GM18520 (cell line): ENCODE measurements around the gene CHN1.

ENCODE experiments used
- ATAC-seq: cut with Tn5 transposase; IDR thresholded peaks from one replicate; pipeline ENCODE4 v1.9.1; 2021; ENCODE audit not compliant: unreplicated experiment

Gene CHN1

DNA sequence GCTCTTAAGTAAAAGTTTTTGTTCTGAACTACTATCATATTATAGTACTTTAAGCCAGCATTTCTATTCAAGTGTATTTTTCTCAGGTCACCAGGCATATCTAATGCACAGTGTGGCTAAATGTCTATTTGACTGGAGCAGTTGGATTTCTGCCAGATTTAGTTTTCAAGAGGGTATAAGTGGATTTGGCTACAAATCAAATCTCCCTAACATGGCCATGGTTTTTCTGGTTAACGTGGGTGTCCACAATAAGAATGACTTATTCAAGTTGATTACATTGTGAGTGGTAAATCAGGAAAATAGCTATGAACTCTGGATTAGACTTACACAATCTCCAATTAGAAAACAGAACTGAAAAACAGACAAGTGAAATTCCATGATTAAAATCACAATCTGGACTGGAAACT, 5.7 kb upstream of the CHN1 start:
- no peak for ATAC-seq

DNA sequence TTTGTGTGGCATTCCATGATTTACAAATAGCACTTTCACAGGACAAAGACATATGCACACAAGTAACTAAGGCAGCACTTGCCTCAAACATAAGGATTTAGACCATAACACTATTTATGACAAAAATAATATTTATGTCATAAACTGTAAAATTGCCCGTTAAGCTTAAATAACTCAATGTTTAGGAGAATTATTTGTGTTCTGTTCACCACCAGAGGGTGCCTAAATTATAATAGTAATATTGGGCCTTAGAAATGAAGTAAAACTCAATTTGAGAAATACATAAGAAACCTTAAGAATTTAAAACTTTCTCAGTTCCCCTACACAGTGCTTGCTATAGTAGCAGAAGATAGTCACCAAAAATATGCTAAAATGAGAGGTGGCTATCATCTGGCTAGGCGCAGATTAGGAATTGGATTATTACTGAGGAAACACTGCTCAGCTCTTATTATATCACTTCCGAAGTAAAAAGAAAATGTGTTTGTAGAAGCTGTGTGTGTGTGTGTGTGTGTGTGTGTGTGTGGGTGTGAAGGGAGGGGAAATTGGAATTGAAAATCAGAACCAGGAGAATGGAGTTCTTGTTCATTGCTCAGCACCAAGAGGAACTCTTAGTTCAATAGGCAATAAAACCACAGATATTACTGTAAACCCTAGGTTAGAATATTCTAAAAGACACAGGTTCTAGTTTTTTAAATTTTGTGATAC, 4.9 kb upstream of the CHN1 start:
- no peak for ATAC-seq

DNA sequence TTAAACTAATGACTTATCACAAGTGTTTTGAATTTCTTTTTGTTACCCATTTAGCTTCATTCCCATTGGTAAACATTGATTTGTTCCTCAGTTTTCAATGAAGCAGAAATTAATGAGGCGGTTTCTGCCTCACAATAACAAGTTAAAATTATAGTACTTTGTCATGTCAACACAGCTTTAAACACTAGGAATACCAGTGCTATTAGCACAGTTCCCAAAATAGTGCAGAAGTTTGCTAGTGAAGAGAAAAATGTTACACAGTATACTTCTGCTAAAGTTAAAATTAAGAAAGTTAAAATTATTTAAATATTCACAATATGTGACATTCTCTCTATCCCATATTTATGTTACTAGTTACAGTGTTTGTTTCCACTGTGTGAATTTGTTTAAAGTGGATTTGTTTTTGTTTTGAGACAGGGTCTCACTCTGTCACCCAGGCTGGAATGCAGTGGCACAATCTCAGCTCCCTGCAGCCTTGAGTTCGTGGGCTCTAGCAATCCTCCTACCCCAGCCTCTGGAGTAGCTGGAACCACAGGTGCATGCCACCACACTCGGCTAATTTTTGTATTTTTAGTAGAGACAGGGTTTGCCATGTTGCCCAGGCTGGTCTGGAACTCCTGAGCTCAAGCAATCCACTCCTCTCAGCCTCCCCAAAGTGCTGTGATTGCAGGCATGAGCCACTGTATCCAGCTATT, 3.8 kb upstream of the CHN1 start:
- ATAC-seq = no peak

DNA sequence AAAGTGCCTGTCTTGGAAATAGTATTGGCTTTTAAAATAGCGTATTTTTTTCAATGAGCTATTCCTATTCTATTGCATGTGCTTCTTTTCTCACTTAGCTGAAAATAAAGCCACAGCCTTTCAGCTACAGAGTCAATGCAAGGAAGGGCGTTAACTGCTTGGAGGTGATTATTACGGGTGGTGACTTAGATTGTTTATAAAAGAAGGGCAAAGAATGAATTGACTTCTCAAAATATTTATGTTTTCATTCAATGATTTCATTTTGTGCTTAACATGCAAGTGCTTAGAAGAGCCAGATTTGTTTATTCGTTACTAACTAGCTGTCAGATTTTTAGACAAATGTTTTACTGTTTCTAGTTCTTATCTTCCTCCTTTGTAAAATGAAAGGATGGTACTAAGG, 2.8 kb upstream of the CHN1 start:
- no peak for ATAC-seq

DNA sequence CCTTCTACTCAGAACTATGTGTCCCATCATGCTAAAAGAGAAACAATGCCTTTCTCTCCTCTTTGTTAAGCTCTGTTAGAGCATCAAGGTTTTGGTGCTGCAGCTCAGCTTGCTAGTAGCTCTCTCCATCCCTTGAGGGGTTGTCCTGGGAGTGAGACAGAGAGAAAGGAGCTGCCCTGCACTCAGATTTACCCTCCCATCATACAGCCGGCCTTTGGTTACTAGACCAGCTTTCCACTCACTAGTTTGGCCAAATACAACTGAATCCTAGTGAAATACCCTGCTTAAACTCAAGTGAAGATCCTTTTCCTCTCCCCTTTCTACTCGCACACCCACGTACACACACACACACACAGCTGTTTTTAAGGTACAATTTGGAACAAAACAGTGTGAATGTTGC, 2.3 kb upstream of the CHN1 start:
- ATAC-seq = no peak

DNA sequence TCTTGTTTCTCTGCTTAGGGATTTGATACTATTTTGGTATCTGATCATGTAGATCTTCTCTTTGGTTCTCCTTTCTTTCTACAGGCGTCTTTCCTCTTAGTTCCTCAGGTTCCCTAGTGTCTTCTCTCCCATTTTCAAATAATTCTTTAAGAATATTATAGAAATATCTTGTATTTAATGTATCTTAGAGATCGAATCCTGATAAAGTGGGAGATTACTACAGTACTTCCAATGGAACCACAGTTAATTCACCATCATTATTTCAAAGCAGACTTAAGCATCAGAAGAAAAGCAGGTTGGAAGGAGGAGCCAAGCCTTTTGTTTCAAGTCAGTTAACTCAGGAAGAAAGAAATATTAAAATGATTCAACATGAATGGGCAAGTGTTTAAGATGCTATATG, 1.1 kb upstream of the CHN1 start:
- ATAC-seq = no peak

DNA sequence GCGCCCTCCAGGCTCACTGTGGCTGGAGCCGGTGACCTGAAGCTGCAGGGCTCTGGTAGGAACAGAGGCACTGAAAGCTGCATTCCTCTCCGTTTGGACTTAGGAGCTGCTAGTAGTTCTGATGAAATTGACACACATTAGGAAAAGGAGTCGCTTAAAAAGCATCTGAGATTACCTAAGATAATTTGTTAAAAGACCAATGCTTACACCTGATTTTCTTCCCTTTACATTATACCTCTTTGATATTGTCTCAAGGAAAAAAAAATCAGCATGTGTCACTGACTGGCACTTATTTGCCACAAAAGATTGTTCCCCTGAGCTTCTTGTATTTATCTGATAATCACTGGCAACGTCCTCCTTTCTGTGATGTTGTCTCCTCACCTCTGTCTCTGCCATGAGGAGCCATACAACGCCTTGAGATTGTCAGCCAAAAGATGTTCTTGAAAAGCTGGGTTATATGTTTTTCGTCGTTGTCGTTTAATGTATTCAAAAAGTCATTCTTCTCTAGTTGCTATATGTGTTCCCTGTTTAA, 618 bp upstream of the CHN1 start:
- ATAC-seq = no peak

DNA sequence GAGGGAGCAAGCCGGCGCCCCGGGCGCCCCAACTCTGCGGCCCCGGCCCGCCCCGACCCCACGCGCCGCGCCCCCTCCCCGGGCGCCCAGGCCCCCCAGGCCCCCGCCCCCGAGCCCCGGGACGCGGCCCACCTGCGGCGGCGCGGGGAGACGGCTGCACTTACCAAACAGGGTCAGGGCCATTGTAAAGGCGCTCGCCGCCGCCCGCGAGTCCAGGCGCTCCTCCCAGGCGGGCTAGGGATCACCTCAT, 526 bp downstream of the CHN1 start:
- no peak for ATAC-seq

DNA sequence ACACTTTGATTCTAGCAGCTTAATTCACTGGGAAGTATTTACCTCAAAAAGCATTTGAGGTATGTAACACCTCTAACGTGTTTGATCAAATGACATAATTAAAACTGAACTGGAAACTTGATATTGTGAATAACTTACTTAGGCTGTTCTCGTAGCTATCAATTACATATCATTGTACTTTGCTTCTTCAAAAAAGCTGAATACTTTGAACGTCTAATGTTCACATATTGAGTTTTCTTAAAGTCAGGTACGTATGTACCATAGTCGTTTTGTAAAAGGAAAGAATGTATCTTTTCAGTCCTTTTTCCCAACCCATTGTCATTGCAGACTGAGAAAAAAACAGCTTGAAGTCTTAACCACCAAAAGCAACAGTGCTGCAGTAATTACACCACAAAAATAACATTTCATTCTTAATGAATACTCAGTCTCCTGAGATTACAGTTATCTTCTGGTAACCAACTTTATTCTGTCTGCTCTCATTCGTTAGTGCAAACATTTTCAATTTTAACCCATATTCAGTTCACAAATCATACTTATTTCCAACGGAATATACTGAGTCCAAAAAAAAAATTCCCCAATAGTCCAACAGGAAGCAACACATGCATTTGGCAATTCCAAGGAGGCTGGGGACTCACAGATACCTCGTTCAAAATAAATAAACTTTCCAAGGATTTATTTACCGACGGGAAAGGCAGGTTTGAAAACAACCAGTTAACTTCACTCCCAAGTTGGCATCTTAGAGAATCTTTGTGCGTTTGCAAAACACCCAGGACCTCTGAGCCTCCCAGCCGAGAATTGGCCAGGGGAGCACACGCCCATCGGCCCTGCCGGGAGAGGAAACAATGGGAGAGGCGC, 1.1 kb downstream of the CHN1 start:
- no peak for ATAC-seq

DNA sequence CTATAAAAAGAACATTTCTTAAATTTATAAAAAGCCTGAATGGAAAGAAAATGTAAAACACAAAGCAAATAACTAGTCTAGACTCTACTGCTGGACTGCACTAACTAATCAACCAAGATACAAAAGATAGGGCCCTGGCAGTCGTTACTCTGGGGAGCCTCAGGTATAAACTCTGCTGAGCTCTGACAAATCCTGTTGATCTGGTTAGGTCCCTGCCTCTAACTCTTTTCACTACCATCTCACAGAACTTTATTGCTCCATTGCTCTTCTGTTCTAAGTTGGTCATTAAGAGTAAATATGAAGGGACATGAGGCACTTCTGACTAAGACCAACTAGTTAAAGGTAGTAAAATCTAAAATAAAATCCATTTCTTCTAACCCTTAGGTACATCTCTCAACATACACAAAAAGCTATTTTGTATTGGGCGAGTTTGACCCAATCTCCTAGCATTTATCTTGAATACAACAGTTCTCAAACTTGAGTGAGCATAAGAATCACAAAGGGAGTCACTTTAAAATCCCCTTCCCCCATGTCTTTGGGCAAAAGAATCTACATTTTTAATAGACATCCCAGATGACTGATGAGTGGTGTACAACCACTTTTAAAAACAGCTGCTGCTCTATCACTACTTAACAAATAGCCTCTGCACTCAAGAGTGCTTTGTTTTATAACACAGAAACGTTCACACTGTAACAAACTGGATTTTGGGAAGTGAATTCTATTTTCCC, 2.5 kb downstream of the CHN1 start:
- no peak for ATAC-seq

DNA sequence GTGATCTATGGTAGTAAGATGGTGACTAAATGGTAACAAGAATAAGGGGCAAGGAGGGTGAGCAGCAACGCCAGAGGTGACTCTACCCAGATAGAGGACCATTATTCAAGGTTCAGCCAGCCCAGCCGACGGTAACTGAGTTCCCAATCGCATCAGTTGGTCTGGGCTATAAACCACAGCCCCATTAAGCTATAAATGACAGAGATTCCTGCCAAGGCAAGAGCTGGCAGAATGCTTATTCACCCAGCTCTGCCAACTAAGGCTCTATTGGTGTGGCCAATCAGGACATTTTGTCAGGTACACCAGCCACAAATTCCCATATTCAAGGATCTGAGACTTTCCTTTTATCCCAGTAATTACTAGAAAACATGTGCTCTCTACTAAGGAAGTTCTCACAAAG, 3.6 kb downstream of the CHN1 start:
- ATAC-seq = no peak

DNA sequence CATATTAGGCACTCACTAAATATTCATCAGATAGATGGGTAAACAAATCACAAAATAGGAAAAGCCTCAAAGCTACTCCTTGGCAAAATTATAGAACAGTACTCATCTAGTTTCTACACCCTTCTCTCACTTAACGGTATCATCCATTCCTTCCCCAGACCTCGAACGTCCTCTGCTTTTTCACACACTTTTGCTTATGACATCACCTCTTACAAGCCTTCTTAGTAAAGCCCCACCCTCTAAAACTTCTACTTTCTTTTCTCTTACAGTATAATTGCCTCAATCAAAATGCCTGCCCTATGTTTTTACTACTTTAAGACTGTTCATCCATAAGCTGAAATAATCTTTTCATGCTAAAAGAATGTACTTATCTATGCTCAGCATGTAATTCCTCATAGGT, 8.1 kb downstream of the CHN1 start:
- no peak for ATAC-seq

DNA sequence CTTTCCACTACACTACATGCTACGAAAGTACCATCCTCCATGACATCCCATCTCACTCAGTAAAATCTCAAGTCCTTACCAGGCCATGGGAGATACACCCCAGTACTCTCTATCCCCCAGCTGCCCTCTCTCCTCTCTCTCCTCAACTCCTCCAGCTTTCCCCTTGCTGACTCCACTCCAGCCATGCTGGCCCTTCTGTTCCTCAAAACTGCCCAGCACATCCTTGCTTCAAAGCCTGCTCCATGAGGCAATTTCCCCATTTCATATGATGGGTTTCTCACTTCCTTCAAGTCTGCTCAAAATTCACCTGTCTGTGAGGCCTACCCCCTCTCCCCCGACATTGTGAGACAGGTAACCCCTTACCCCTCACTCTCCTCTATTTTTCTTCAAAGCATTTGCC, 8.6 kb downstream of the CHN1 start:
- no peak for ATAC-seq

DNA sequence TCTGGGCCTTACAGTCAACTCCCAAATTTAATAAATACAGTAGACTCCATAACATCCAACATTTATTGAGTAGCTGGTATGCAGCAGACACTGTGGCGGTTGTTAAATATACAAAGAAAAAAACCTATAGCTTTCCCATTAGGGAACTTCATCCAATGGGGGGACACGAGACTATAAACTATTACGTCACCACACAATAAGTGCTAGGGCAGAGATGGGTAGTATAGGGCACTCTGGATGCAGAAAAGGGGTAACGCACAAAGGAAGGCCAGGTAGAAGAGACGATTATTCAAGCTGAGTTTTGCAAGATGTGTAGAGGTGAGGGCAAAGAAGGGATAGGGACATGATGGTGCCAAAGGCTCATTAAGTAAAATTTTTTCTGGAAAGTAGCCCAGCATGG, 10.8 kb downstream of the CHN1 start:
- no peak for ATAC-seq

DNA sequence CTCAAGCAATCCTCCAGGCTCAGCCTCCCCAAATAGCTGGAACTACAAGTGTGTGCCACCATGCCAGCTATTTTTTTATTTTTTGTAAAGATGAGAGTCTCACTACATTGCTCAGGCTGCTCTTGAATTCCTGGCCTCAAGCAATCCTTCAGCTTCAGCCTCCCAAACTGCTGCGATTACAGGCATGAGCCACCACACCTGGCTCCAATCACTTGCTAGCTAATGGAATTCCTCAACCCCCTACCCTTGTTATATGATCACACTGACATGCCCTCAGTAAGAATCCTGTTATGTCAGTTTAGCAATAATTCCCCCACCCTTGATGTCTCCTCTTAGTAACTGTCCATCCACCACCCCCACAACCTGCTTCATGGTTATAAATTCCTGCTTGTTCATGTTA, 12.3 kb downstream of the CHN1 start:
- no peak for ATAC-seq

DNA sequence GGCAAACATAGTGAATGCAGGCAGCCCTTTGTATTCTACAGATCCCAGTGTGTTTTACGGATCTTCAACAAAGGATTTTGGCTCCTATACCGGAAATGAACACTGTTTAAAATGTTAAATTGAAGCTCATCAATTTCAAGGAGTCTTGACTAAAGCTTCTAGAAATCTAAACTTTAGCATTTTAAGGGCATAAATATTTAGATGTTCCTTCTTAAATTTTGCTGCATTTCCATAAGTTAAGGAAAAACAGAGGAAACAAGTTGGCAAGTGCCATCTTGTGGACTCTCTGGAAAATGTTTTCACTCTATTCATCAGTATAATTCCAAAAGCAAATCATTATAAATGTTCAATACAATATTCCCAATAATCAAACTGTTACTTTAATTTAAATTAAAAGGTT, 19.6 kb downstream of the CHN1 start:
- ATAC-seq = no peak

DNA sequence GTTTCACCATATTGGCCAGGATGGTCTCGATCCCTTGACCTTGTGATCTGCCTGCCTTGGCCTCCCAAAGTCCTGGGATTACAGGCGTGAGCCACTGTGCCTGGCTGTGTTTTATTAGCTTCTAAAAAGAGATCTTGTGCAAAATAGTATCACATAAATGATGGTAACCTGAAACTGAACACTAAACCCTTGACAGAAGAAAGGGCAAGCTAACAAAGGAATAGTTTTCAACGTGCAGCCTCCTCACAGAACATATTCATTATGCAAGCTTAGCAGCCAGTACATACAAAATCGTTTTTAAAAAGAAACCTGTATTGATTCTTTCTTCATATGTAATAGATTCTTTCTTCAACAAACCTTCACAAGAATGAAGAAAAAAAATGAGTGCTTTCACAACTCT, 20.6 kb downstream of the CHN1 start:
- no peak for ATAC-seq

DNA sequence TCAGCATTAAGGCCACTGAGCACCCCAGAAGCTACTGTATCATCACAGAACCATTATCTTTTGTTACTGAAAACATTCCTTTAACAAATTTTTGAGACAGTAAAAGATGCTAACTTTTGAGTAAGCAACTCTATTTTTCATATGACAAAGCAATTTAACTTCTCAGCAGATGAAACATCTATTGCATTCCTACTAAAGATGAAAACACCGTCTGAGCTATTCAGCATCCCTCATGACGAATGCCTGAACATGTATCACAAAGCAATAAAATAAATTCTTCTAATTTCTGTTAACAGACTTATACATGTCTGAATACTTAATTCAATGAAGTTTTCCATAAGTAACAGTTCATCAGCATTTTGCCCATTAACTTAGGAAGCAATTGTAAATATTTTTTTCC, 23.9 kb downstream of the CHN1 start:
- no peak for ATAC-seq

DNA sequence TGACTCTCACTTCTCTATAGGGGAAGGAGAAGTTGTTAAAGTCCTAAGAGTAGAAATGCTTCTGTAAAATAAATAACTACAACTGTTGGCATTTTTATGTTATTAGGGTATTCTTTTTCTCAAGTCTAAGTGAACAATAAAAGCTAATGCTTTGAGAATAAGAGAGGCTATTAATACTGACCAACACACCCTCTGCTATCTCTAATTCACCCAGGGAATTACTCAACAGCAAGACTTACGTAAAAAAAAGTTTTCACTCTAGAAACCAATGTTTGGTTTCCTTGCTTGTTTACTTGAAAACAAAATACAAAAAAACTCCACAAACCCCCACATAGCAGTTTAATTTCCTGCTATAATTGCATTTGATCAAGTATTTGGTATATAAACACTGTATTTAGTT, 25.2 kb downstream of the CHN1 start:
- no peak for ATAC-seq

DNA sequence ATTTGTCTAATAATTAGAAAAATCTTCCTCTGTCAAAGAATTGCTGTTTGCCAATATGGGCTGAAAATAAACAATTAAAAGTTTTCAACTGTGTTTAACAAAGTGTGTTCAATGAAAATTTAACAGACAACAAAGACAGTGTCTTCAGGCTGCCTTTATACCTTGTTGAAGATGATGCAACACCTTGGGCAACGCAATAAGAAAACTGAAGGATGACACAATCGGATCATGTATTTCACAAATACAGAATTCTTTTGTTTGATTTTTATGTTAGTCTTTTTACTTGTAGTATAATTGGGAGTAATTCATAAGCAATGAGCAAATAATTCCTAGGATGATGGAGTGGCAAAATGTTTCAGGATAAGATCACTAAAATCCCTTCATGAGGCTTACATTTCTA, 27.8 kb downstream of the CHN1 start:
- ATAC-seq = no peak

DNA sequence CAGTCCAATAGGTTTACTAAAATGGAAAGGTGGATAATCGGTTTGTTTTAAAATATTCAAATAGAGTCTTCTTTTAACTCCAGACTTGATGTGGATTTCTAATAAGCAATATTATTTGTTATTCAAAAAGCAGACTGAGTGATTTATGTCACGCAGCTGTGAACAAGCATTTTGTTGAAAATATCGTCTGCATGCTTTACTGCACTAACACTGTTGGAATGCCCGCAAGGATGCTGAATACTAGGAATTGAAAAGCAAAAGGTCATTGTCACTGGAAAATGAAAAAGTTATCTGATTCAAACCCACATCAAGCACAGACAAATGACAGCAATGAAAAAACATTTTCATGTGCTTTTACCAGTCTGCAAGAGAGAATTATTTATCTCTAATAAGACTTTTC, 31.1 kb downstream of the CHN1 start:
- ATAC-seq = no peak

DNA sequence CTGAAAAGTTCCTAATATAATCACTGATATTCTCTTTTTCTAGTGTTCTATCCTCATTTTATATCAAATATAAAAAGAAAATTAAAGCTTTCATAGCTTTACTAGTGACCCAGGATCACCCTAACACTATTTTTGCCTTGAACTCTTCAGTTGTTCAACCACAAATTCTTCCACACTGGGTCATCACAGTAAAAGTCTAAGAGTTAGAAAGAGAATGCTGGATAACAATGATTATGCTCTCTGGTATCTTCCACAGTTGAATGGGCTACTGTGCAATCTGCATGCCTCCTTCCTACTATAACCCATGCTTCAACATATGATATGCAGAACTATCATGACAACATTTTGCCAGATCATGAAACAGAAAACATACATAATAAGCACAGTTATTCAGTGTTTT, 32.3 kb downstream of the CHN1 start:
- no peak for ATAC-seq
